Thoracic aorta (tissue), 2 donors: ENCODE results near the gene GFI1B. TPM values are rescaled to one million over a fixed set of nuclear protein-coding genes. Genes with fewer than 3 reads are reported as not detected.
"Not testable (repeated sequence)": the region's sequence is repeated elsewhere in the genome, so short reads cannot be mapped to it uniquely, and the experiment has no call there.

Source experiments
- ATAC-seq: fragments of 150-250 bp; one replicate; pipeline ENCODE4 v1.8.0; 2017; ENCODE audit warnings: low read depth; ENCODE audit not compliant: insufficient number of reproducible peaks, low FRiP score
- DNase-seq: peaks from one replicate; pipeline ENCODE4 v3.0.0-alpha.2; 2020; ENCODE audit warnings: low spot score
- H3K27ac ChIP-seq, 2 donors: fragments of 200-600 bp; sonication (generic); 1 replicate in 1 of 2; 2 replicates in 1 of 2; pipeline ENCODE4 v1.5.1; 2016; ENCODE audit warnings: mild to moderate bottlenecking in 2 of 2, moderate library complexity in 2 of 2
- H3K27me3 ChIP-seq: fragments of 200-600 bp; sonication (generic); replicated peaks from 2 replicates; pipeline ENCODE4 v1.6.0; 2016; ENCODE audit warnings: mild to moderate bottlenecking; ENCODE audit not compliant: insufficient read depth
- H3K36me3 ChIP-seq: fragments of 200-600 bp; sonication (generic); one replicate; pipeline ENCODE4 v1.5.1; 2016
- H3K4me1 ChIP-seq, 2 donors: fragments of 200-600 bp; sonication (generic); 1 replicate in 1 of 2; 2 replicates in 1 of 2; pipeline versions ENCODE4 v1.5.1 to v1.6.0; 2016; ENCODE audit warnings: low read depth in 2 of 2, mild to moderate bottlenecking in 1 of 2; ENCODE audit not compliant: control insufficient read depth in 1 of 2
- H3K4me3 ChIP-seq: fragments of 200-600 bp; sonication (generic); 2 replicates; pipeline ENCODE4 v1.5.1; 2016; ENCODE audit warnings: mild to moderate bottlenecking
- H3K9me3 ChIP-seq: fragments of 200-600 bp; sonication (generic); 2 replicates; pipeline ENCODE4 v1.5.1; 2016
- total RNA-seq, 2 donors: library from RNA; depleted of rRNA; stranded (reverse); fragments of >200 nt; gene quantifications; one replicate each; pipeline versions ENCODE4 v1.1.0 to v1.2.3, GENCODE V29; 2016
- TF ChIP-seq, protein P1 (sequence below): fragments of 200-600 bp; sonication (generic); IDR thresholded peaks from one replicate; pipeline ENCODE4 v1.5.1; 2019; ENCODE audit warnings: antibody characterized with exemption

The GFI1B gene
- total RNA-seq, 2 donors from 2014 or later = not detected

DNA sequence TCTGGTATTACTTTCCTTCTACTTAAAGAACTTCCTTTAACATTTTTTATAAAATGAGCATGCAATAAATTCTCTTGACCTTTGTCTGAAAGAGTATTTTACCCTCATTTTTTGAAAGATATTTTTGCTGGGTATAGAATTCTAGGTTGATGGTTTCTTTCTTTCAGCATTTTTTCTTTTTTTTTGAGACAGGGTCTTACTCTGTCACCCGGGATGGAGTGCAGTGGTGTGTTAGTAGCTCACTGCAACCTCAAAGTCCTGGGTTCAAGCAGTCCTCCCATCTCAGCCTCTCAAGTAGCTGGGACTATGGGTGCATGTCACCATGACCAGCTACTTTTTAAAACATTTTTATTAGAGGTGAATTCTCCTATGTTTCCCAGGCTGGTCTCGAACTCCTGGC, 23.4 kb upstream of the GFI1B start:
- TF ChIP-seq, protein P1, sequence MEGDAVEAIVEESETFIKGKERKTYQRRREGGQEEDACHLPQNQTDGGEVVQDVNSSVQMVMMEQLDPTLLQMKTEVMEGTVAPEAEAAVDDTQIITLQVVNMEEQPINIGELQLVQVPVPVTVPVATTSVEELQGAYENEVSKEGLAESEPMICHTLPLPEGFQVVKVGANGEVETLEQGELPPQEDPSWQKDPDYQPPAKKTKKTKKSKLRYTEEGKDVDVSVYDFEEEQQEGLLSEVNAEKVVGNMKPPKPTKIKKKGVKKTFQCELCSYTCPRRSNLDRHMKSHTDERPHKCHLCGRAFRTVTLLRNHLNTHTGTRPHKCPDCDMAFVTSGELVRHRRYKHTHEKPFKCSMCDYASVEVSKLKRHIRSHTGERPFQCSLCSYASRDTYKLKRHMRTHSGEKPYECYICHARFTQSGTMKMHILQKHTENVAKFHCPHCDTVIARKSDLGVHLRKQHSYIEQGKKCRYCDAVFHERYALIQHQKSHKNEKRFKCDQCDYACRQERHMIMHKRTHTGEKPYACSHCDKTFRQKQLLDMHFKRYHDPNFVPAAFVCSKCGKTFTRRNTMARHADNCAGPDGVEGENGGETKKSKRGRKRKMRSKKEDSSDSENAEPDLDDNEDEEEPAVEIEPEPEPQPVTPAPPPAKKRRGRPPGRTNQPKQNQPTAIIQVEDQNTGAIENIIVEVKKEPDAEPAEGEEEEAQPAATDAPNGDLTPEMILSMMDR = no peak
- Histone ChIP-seq H3K27ac (no peak overlapping the region), H3K4me1 (no peaks in the 10 kb centered on the region), H3K4me3 (no peak overlapping the region), H3K9me3 (peaks cover 12% of the 10 kb centered on the region), H3K36me3 (no peaks in the 10 kb centered on the region), H3K27me3 (no peaks in the 10 kb centered on the region)
- DNase-seq (no peak), ATAC-seq (no peak)

DNA sequence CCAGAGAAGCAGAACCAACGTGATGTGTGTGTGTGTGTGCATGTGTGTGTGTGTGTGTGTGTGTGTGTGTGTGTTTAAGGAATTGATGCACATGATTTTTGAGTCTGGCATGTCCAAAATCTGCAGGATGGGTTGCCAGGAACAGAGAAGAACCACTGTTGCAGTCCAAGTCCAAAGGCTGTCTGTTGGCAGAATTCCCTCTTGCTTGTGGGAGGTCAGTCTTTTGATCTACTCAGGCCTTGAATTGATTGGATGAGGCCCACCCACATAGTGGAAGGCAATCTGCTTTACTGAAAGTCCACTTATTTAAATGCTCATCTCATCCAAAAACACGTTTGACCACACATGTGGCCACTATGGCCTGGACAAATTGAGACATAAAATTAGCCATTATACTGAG, 22.7 kb upstream of the GFI1B start:
- DNase-seq (no peak), ATAC-seq (no peak)
- H3K36me3 ChIP-seq = no peaks in the 10 kb centered on the region
- H3K4me1 ChIP-seq = no peaks in the 10 kb centered on the region
- H3K9me3 ChIP-seq = peaks cover 12% of the 10 kb centered on the region
- no peaks in the 10 kb centered on the region for H3K27me3 ChIP-seq
- H3K27ac ChIP-seq = no peak overlapping the region
- TF ChIP-seq, protein P1 = no peak
- H3K4me3 ChIP-seq = no peak overlapping the region

DNA sequence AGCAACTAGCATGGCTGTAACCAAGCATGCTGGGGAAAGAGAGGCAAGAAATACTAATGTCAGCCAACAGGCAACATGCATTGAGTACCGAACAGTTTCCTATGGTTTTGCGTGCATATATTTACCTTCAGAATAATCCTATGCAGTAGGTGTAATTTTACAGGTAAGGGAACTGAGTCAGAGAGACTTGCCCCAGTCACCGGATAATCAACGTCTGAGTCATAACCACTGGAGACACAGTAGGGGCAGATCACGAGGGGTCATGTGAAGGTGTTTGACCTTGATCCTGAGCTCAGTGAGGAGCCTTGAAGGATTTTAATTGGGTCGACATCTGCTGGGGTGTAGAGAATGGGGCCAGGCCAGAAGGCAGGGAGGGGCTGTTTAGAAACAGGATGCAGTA, 20.7 kb upstream of the GFI1B start:
- TF ChIP-seq, protein P1 = no peak
- Histone ChIP-seq H3K36me3 (no peaks in the 10 kb centered on the region), H3K4me1 (no peaks in the 10 kb centered on the region), H3K27me3 (no peaks in the 10 kb centered on the region), H3K27ac (no peak overlapping the region), H3K9me3 (peaks cover 12% of the 10 kb centered on the region), H3K4me3 (no peak overlapping the region)
- ATAC-seq (no peak), DNase-seq (no peak)

DNA sequence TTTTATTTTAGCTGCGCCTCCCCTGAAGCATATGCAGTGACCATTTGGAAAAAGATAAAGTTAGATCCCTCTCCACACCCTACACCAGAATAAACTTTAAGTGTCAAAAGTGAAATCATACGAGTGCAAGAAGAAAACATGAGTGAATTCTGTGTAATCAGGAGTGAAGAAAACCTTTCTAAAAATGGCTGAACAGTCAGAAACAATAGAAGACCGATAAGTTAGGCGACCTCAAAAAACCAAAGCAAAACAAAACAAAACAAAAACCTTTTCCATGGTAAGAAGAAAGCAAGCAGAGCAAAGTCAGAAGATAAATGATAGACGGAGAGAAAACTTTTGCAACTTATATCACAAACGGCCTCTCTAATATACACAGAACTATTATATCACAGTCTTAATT, 17.5 kb upstream of the GFI1B start:
- H3K9me3 ChIP-seq = no peaks in the 10 kb centered on the region
- H3K27me3 ChIP-seq = no peaks in the 10 kb centered on the region
- no peak overlapping the region for H3K27ac ChIP-seq
- DNase-seq (no peak), ATAC-seq (no peak)
- no peaks in the 10 kb centered on the region for H3K4me1 ChIP-seq
- H3K4me3 ChIP-seq = no peak overlapping the region
- no peaks in the 10 kb centered on the region for H3K36me3 ChIP-seq
- TF ChIP-seq, protein P1 = no peak

DNA sequence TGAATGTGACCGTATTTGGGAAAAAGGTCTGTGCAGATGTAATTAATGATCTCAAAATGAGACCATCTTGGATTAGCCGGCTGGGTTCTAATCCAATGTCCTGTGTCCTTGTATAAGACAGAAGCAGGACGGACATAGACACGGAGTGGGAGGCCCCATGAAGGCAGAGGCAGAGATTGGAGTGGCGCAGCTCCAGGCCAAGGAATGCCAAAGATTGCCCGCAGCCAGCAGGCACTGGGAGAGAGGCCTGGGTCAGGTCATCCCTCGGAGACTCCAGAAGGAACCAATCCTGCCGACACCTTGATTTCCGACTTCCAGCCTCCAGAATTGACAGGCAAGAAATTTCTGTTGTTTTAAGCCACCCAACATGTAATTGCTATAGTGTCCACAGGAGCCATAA, 13.0 kb upstream of the GFI1B start:
- no peak for DNase-seq
- H3K4me1 ChIP-seq = no peaks in the 10 kb centered on the region
- H3K4me3 ChIP-seq = no peak overlapping the region
- no peaks in the 10 kb centered on the region for H3K36me3 ChIP-seq
- ATAC-seq = no peak
- no peaks in the 10 kb centered on the region for H3K9me3 ChIP-seq
- H3K27ac ChIP-seq = no peak overlapping the region
- no peaks in the 10 kb centered on the region for H3K27me3 ChIP-seq
- TF ChIP-seq, protein P1 = no peak

DNA sequence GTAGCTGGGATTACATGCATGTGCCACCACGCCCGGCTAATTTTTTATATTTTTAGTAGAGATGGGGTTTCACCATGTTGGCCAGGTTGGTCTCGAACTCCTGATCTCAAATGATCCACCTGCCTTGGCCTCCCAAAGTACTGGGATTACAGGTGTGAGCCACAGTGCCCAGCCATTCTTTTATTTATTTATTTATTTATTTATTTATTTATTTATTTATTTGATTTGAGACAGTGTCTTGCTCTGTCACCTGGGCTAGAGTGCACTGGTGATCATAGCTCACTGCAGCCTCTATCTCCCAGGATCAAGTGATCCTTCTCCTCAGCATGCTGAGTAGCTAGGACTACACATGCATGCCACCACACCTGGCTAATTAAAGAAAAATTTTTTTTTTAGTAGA, 10.6 kb upstream of the GFI1B start:
- H3K27ac ChIP-seq, H3K4me1 ChIP-seq, ATAC-seq, DNase-seq, H3K4me3 ChIP-seq, H3K9me3 ChIP-seq, H3K36me3 ChIP-seq, H3K27me3 ChIP-seq: not testable (repeated sequence)
